ENCODE measurements around the gene DBH.

DBH gene

GRCh38 chr9:133638711-133639110, 2.5 kb downstream of the DBH start:
- Histone ChIP-seq H4K20me1 (ENCODE audit: control insufficient read depth, insufficient read depth, low read depth, low read length) (0 out of 2 replicates have a peak, but pooled peaks cover 3% of the 10 kb centered on the region), H3K4me3 (ENCODE audit: low read length) (no peak overlapping the region), H3K4me1 (ENCODE audit: control insufficient read depth, low read length) (no peaks in the 10 kb centered on the region), H3K79me2 (ENCODE audit: control insufficient read depth, low read length) (no peaks in the 10 kb centered on the region), H3F3A (ENCODE audit: control insufficient read depth, insufficient read depth) (no peaks in the 10 kb centered on the region), H3K9me3 (ENCODE audit: control insufficient read depth, insufficient read depth, low read length) (no peaks in the 10 kb centered on the region), H3K27ac (ENCODE audit: low read depth, low read length) (no peak overlapping the region), H3K9me2 (replicated peaks; ENCODE audit: control insufficient read depth, low read length) (no peaks in the 10 kb centered on the region), H3K27me3 (ENCODE audit: control insufficient read depth, low read length) (no peaks in the 10 kb centered on the region; the same call in 1 of the 2 replicates), H3K36me3 (ENCODE audit: control insufficient read depth, low read length) (no peaks in the 10 kb centered on the region), H3K4me2 (ENCODE audit: low read length) (no peak overlapping the region)
- no peak for TF ChIP-seq EZH2phosphoT487 (IDR thresholded peaks at IDR 0.05; ENCODE audit: borderline replicate concordance, low read length)
- no peak for TF ChIP-seq CTCF (IDR thresholded peaks at IDR 0.05; ENCODE audit: low read depth, low read length, poor library complexity, severe bottlenecking)

- Histone ChIP-seq H3K4me1 (ENCODE audit: control insufficient read depth, low read length) (no peaks in the 10 kb centered on the region), H3F3A (ENCODE audit: control insufficient read depth, insufficient read depth) (no peaks in the 10 kb centered on the region), H3K27ac (ENCODE audit: low read depth, low read length) (no peak overlapping the region), H3K4me3 (ENCODE audit: low read length) (no peak overlapping the region), H3K9me2 (replicated peaks; ENCODE audit: control insufficient read depth, low read length) (no peaks in the 10 kb centered on the region), H3K36me3 (ENCODE audit: control insufficient read depth, low read length) (no peaks in the 10 kb centered on the region), H3K27me3 (ENCODE audit: control insufficient read depth, low read length) (no peaks in the 10 kb centered on the region), H3K79me2 (ENCODE audit: control insufficient read depth, low read length) (no peaks in the 10 kb centered on the region), H4K20me1 (ENCODE audit: control insufficient read depth, insufficient read depth, low read depth, low read length) (0 out of 2 replicates have a peak, but pooled peaks cover 3% of the 10 kb centered on the region), H3K4me2 (ENCODE audit: low read length) (no peak overlapping the region), H3K9me3 (ENCODE audit: control insufficient read depth, insufficient read depth, low read length) (no peaks in the 10 kb centered on the region)
- TF ChIP-seq EZH2phosphoT487 (IDR thresholded peaks at IDR 0.05; ENCODE audit: borderline replicate concordance, low read length) (no peak), CTCF (IDR thresholded peaks at IDR 0.05; ENCODE audit: low read depth, low read length, poor library complexity, severe bottlenecking) (no peak)
Measured at GRCh38 chr9:133639613-133640012, 3.5 kb downstream of the DBH start.

- no peak overlapping the region for H3K4me2 ChIP-seq (ENCODE audit: low read length)
- no peak overlapping the region for H3K4me3 ChIP-seq (ENCODE audit: low read length)
- no peaks in the 10 kb centered on the region for H3K4me1 ChIP-seq (ENCODE audit: control insufficient read depth, low read length)
- no peaks in the 10 kb centered on the region for H3K36me3 ChIP-seq (ENCODE audit: control insufficient read depth, low read length)
- H3F3A ChIP-seq (ENCODE audit: control insufficient read depth, insufficient read depth): no peaks in the 10 kb centered on the region
- 0 out of 2 replicates have a peak, but pooled peaks cover 2% of the 10 kb centered on the region for H3K27me3 ChIP-seq (ENCODE audit: control insufficient read depth, low read length)
- no peak overlapping the region for H3K27ac ChIP-seq (ENCODE audit: low read depth, low read length)
- H3K79me2 ChIP-seq (ENCODE audit: control insufficient read depth, low read length): no peaks in the 10 kb centered on the region
- 0 out of 2 replicates have a peak, but pooled peaks cover 3% of the 10 kb centered on the region for H4K20me1 ChIP-seq (ENCODE audit: control insufficient read depth, insufficient read depth, low read depth, low read length)
- no peaks in the 10 kb centered on the region for H3K9me2 ChIP-seq (replicated peaks; ENCODE audit: control insufficient read depth, low read length)
- H3K9me3 ChIP-seq (ENCODE audit: control insufficient read depth, insufficient read depth, low read length): no peaks in the 10 kb centered on the region
- TF ChIP-seq EZH2phosphoT487 (IDR thresholded peaks at IDR 0.05; ENCODE audit: borderline replicate concordance, low read length): no peak
- TF ChIP-seq CTCF (IDR thresholded peaks at IDR 0.05; ENCODE audit: low read depth, low read length, poor library complexity, severe bottlenecking): no peak
Measured at GRCh38 chr9:133640160-133640559, 4.0 kb downstream of the DBH start.
